Neural cell (in vitro differentiated cells): Measurements from ENCODE around the gene ADGRG1. TPM values are rescaled to one million over a fixed set of nuclear protein-coding genes. Genes with fewer than 3 reads are reported as not detected.
"Not testable (repeated sequence)": the region's sequence is repeated elsewhere in the genome, so short reads cannot be mapped to it uniquely, and the experiment has no call there.

ENCODE experiments used
- H2AFZ ChIP-seq: fragments of 200-600, 300-800 bp; sonication (generic), shearing (Covaris generic); 2 replicates; pipeline ENCODE4 v1.6.0; 2014; ENCODE audit warnings: low read depth, mild to moderate bottlenecking, antibody characterized with exemption, low read length, moderate library complexity
- H3F3A ChIP-seq: fragments of 200-600 bp; shearing (Covaris generic); 2 replicates; pipeline ENCODE4 v1.6.1; 2016; ENCODE audit warnings: mild to moderate bottlenecking, moderate library complexity, mixed read lengths, antibody characterized with exemption, low read length; ENCODE audit not compliant: insufficient read depth, poor library complexity, severe bottlenecking
- H3K27ac ChIP-seq: fragments of 200-600, 300-800 bp; sonication (generic), shearing (Covaris generic); 2 replicates; pipeline ENCODE4 v1.5.1; 2014; ENCODE audit warnings: mild to moderate bottlenecking, low read length, moderate library complexity
- H3K27me3 ChIP-seq: fragments of 300-800, 200-600 bp; sonication (generic), shearing (Covaris generic); 2 replicates; pipeline ENCODE4 v1.6.0; 2014; ENCODE audit warnings: mild to moderate bottlenecking, low read depth, low read length, moderate library complexity; ENCODE audit not compliant: insufficient read depth
- H3K36me3 ChIP-seq: fragments of 300-800, 200-600 bp; sonication (generic), shearing (Covaris generic); 2 replicates; pipeline ENCODE4 v1.5.1; 2014; ENCODE audit warnings: mild to moderate bottlenecking, antibody characterized with exemption, low read length, moderate library complexity; ENCODE audit not compliant: insufficient read depth
- H3K4me2 ChIP-seq: fragments of 300-800, 200-600 bp; sonication (generic), shearing (Covaris generic); 2 replicates; pipeline ENCODE4 v1.6.0; 2014; ENCODE audit warnings: mild to moderate bottlenecking, low read length
- H3K4me3 ChIP-seq: fragments of 300-800, 200-600 bp; sonication (generic), shearing (Covaris generic); 2 replicates; pipeline ENCODE4 v1.5.1; 2014; ENCODE audit warnings: mild to moderate bottlenecking, low read length, moderate library complexity
- H3K79me2 ChIP-seq: fragments of 200-600 bp; shearing (Covaris generic); replicated peaks from 2 replicates; pipeline ENCODE4 v1.6.0; 2014; ENCODE audit warnings: mild to moderate bottlenecking, low read length, moderate library complexity; ENCODE audit not compliant: insufficient read depth
- H3K9ac ChIP-seq: fragments of 300-800, 200-600 bp; sonication (generic), shearing (Covaris generic); 2 replicates; pipeline ENCODE4 v1.6.1; 2016; ENCODE audit warnings: mild to moderate bottlenecking, low read length, mixed read lengths
- H3K9me2 ChIP-seq: fragments of 200-600 bp; shearing (Covaris generic); 2 replicates; pipeline ENCODE4 v1.6.1; 2016; ENCODE audit warnings: mild to moderate bottlenecking, low read length, mixed read lengths; ENCODE audit not compliant: insufficient read depth
- H3K9me3 ChIP-seq: fragments of 200-600, 300-800 bp; sonication (generic), shearing (Covaris generic); 2 replicates; pipeline ENCODE4 v1.6.1; 2016; ENCODE audit warnings: mild to moderate bottlenecking, mixed run types, low read length, moderate library complexity, mixed read lengths
- H4K20me1 ChIP-seq: fragments of 200-600 bp; shearing (Covaris generic); 2 replicates; pipeline ENCODE4 v1.6.1; 2016; ENCODE audit warnings: mild to moderate bottlenecking, mixed run types; ENCODE audit not compliant: insufficient read depth
- EP300 ChIP-seq: fragments of 450-650 bp; conservative IDR thresholded peaks from 2 replicates; pipeline ENCODE4 v1.6.1; 2014; ENCODE audit warnings: antibody characterized with exemption, mild to moderate bottlenecking, moderate library complexity; ENCODE audit not compliant: poor library complexity, severe bottlenecking
- EZH2 ChIP-seq: fragments of 200-600, 300-800 bp; shearing (Covaris generic), sonication (generic); IDR thresholded peaks from 2 replicates; pipeline ENCODE4 v1.6.1; 2014; ENCODE audit warnings: antibody characterized with exemption, low read length, borderline replicate concordance, mild to moderate bottlenecking; ENCODE audit not compliant: insufficient read depth, poor library complexity, severe bottlenecking
- MXI1 ChIP-seq: fragments of 450-650 bp; conservative IDR thresholded peaks from 2 replicates; pipeline ENCODE4 v1.6.1; 2014; ENCODE audit warnings: antibody characterized with exemption, mild to moderate bottlenecking; ENCODE audit not compliant: poor library complexity, severe bottlenecking
- POLR2AphosphoS5 ChIP-seq: IDR thresholded peaks from 2 replicates; pipeline ENCODE4 v1.6.1; 2012
- RAD21 ChIP-seq: fragments of 450-650 bp; conservative IDR thresholded peaks from 2 replicates; pipeline ENCODE4 v1.6.1; 2014; ENCODE audit warnings: antibody characterized with exemption, mild to moderate bottlenecking, moderate library complexity
- SMC3 ChIP-seq: fragments of 450-650 bp; conservative IDR thresholded peaks from 2 replicates; pipeline ENCODE4 v1.6.1; 2014; ENCODE audit warnings: antibody characterized with exemption, mild to moderate bottlenecking, moderate library complexity; ENCODE audit not compliant: poor library complexity
- TAF1 ChIP-seq: IDR thresholded peaks from 2 replicates; pipeline ENCODE4 v1.6.1; 2012; ENCODE audit warnings: low read depth
- polyA plus RNA-seq: library from polyadenylated mRNA; depleted of rRNA; stranded (reverse); fragments of >200 nt; gene quantifications from 2 replicates; pipeline ENCODE4 v1.2.3, GENCODE V29; 2014
- TF ChIP-seq, protein P1 (sequence below): IDR thresholded peaks from 2 replicates; pipeline ENCODE4 v1.6.1; 2012; ENCODE audit warnings: borderline replicate concordance
- TF ChIP-seq, protein P2 (sequence below): fragments of 450-650 bp; IDR thresholded peaks from 2 replicates; pipeline ENCODE4 v1.5.1; 2014; ENCODE audit warnings: antibody characterized with exemption, mild to moderate bottlenecking, moderate library complexity; ENCODE audit not compliant: poor library complexity, severe bottlenecking

The ADGRG1 gene
- polyA plus RNA-seq, 1 donor from 2014 or later: 86.8 TPM

DNA sequence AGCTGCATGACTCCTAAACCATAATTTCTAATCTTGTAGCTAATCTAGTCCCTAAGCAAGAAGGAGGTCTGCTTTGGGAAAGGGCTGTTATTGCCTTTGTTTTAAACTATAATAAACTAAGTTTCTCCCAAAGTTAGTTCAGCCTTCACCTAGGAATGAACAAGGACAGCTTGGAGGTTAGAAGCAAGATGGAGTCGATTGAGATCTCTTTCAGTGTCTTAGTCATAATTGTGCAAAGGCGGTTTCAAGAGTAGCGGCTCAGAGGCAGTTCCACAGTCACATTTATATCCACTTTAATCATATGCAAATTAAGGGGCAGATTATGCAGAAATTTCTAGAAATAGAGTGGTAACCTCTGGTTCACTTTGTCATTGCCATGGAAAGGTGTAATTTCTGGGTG lies 83.6 kb downstream of the ADGRG1 start:
- Histone ChIP-seq H3K27me3 (no peaks in the 10 kb centered on the region), H3F3A (no peaks in the 10 kb centered on the region), H3K4me3 (no peak overlapping the region), H3K79me2 (no peaks in the 10 kb centered on the region), H3K4me2 (no peak overlapping the region), H3K9ac (no peak overlapping the region), H3K9me2 (no peaks in the 10 kb centered on the region), H3K9me3 (no peaks in the 10 kb centered on the region), H3K27ac (no peak overlapping the region), H2AFZ (no peak overlapping the region), H3K36me3 (no peaks in the 10 kb centered on the region), H4K20me1 (no peaks in the 10 kb centered on the region)
- TF ChIP-seq, protein P1, sequence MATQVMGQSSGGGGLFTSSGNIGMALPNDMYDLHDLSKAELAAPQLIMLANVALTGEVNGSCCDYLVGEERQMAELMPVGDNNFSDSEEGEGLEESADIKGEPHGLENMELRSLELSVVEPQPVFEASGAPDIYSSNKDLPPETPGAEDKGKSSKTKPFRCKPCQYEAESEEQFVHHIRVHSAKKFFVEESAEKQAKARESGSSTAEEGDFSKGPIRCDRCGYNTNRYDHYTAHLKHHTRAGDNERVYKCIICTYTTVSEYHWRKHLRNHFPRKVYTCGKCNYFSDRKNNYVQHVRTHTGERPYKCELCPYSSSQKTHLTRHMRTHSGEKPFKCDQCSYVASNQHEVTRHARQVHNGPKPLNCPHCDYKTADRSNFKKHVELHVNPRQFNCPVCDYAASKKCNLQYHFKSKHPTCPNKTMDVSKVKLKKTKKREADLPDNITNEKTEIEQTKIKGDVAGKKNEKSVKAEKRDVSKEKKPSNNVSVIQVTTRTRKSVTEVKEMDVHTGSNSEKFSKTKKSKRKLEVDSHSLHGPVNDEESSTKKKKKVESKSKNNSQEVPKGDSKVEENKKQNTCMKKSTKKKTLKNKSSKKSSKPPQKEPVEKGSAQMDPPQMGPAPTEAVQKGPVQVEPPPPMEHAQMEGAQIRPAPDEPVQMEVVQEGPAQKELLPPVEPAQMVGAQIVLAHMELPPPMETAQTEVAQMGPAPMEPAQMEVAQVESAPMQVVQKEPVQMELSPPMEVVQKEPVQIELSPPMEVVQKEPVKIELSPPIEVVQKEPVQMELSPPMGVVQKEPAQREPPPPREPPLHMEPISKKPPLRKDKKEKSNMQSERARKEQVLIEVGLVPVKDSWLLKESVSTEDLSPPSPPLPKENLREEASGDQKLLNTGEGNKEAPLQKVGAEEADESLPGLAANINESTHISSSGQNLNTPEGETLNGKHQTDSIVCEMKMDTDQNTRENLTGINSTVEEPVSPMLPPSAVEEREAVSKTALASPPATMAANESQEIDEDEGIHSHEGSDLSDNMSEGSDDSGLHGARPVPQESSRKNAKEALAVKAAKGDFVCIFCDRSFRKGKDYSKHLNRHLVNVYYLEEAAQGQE: no peak
- no peak for TF ChIP-seq POLR2AphosphoS5
- TF ChIP-seq SMC3: no peak
- no peak for TF ChIP-seq RAD21
- TF ChIP-seq, protein P2, sequence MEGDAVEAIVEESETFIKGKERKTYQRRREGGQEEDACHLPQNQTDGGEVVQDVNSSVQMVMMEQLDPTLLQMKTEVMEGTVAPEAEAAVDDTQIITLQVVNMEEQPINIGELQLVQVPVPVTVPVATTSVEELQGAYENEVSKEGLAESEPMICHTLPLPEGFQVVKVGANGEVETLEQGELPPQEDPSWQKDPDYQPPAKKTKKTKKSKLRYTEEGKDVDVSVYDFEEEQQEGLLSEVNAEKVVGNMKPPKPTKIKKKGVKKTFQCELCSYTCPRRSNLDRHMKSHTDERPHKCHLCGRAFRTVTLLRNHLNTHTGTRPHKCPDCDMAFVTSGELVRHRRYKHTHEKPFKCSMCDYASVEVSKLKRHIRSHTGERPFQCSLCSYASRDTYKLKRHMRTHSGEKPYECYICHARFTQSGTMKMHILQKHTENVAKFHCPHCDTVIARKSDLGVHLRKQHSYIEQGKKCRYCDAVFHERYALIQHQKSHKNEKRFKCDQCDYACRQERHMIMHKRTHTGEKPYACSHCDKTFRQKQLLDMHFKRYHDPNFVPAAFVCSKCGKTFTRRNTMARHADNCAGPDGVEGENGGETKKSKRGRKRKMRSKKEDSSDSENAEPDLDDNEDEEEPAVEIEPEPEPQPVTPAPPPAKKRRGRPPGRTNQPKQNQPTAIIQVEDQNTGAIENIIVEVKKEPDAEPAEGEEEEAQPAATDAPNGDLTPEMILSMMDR: no peak
- no peak for TF ChIP-seq EP300
- no peak for TF ChIP-seq EZH2
- no peak for TF ChIP-seq TAF1

DNA sequence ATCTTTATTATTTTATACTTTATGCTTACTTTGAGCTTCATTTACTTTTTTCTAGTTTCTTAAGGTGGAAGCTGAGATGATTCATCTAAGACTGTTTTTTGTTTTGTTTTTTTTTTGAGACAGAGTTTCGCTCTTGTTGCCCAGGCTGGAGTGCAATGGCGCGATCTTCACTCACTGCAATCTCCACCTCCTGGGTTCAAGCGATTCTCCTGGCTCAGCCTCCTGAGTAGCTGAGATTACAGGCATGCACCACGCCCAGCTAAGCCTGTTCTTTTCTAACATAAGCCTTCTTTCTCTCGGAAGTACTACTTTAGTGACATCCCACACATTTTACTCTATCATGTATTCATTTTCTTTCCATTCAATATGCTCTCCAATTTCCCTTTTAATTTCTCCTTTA lies 84.1 kb downstream of the ADGRG1 start:
- not testable (repeated sequence) for H3K27me3 ChIP-seq, H2AFZ ChIP-seq, H3K9me3 ChIP-seq, H3F3A ChIP-seq, H3K9ac ChIP-seq, H3K79me2 ChIP-seq, H3K4me3 ChIP-seq, H3K36me3 ChIP-seq, H3K4me2 ChIP-seq, H3K27ac ChIP-seq, H3K9me2 ChIP-seq, H4K20me1 ChIP-seq

DNA sequence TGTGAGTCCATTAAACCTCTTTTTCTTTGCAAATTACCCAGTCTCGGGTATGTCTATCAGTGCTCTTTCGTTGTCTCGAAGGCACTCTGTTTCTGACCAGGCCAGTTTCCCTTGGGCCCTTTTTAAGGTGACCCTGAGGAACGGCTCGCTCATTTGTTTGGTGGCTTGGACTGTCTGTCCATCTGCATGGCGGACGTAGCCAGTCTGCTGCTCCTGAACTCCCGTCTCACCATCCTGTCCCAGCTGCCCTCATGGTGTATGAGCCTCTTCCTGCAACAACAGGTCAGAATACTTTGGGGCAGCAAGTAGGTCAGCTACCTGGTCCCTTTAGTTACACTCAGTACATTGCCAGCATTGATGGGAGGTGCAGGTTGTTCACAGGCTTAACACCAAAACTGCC lies 85.2 kb downstream of the ADGRG1 start:
- Histone ChIP-seq H3F3A (no peaks in the 10 kb centered on the region), H3K9me2 (no peaks in the 10 kb centered on the region), H3K27me3 (no peaks in the 10 kb centered on the region), H3K36me3 (no peaks in the 10 kb centered on the region), H4K20me1 (no peaks in the 10 kb centered on the region), H3K4me2 (no peak overlapping the region), H3K79me2 (no peaks in the 10 kb centered on the region), H3K27ac (no peak overlapping the region), H3K9ac (no peak overlapping the region), H2AFZ (no peak overlapping the region), H3K9me3 (no peaks in the 10 kb centered on the region), H3K4me3 (no peak overlapping the region)
- TF ChIP-seq POLR2AphosphoS5 (no peak), TAF1 (no peak), MXI1 (no peak), EP300 (no peak), SMC3 (no peak), RAD21 (no peak), EZH2 (no peak)
- TF ChIP-seq, protein P1: no peak
- TF ChIP-seq, protein P2: no peak
